NCI-H524 (cell line): ENCODE measurements around the gene MYL5.
A peak's percentile ranks its signal among the peaks of the same experiment; 100 is the strongest.
"Not testable (repeated sequence)": the region's sequence is repeated elsewhere in the genome, so short reads cannot be mapped to it uniquely, and the experiment has no call there.

Source experiments
- DNase-seq, 2 experiments: peaks; one replicate each; lab custom pipeline; 2025; lab: John Stamatoyannopoulos, UW

Gene MYL5, protein sequence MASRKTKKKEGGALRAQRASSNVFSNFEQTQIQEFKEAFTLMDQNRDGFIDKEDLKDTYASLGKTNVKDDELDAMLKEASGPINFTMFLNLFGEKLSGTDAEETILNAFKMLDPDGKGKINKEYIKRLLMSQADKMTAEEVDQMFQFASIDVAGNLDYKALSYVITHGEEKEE

DNA sequence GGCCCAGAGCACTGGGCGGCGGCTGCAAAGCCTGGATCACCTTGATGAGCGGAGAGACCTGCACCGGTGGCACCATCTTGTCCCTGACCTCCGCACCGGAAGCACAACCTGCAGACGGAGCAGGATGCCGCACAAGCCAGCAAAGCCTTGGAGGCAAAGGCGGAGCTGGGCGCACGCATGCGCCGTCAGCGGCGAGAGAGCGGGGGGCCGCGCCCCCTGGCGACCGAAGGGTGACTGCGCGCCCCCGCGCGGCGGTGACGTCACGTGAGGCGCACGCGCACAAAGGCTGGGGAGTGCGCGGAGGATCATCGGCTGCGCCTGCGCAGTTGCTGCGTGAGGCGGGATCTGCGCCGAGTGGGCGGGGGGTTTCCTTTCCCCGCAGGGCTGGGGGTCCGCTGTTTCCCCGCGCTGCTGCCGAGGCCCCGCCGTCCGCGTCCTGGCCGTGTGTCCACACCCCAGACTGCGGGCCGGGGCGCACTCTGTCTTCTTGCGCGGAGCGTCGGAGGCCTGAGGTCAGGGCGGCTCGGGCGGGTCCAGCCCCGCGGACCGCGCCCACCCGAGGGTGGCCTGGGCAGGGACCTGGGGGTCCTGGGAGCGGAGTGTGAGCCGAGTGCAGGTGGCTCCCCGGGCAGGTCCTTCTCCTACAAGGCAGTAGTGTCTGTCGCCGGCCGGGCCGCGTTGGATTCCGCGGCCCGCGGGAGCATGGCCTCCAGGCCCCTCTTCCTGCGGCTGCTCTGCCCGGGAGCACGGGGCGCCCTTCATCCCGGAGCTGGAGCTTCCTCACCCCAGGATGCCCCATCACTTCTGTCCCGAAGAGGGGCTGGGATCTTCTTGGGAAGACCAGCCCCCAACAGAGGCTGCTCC lies at the start of gene MYL5, which contains the start of gene ATP5ME:
Gene MYL5, plus strand, starts transcription at position 371 of the 864 bp plus-strand sequence. CDS start 3,485 bp downstream, outside the sequence.
Gene ATP5ME, minus strand, starts transcription at position 105 of the 864 bp plus-strand sequence. Its CDS starts 29 bp downstream, at position 76.
- DNase-seq = peak; percentile 87 to 95

GRCh38 chr4:624705-625590 lies 49.4 kb upstream of the MYL5 start, which contains the start of gene PDE6B:
Gene PDE6B (plus strand): TSS chr4:625573. CDS start chr4:625627, 54 bp downstream.
- DNase-seq = peak in 1 of 2 experiments; percentile 43

- no peak for DNase-seq
These were observed 48.6 kb upstream of the MYL5 start for GRCh38 chr4:625631-626161.

GRCh38 chr4:626201-627091 lies 47.9 kb upstream of the MYL5 start:
- no peak for DNase-seq

GRCh38 chr4:627347-628125 lies 46.8 kb upstream of the MYL5 start:
- DNase-seq = no peak

DNA sequence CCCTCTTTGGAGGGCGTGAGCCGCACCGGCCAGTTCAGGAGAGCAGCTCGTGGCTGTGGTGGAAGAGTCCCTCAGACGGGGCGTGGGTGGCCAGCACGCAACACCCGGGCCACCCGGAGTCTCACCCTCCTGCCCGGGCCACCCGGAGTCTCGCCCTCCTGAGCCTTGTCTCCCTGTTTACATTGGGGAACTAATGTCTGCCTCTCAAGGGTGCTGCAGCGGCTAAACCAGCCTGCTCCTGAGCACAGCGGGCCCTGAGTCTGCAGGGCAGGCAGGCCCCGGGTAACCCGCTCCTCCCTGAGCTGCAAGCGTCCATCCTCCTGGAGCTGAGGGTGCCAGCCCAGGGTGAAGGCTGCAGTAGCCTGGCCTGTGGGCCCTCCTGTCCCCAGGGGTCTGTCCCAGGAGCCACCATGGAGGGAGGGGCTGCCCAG lies 46.0 kb upstream of the MYL5 start:
- peak in 1 of 2 experiments; percentile 33 for DNase-seq

DNA sequence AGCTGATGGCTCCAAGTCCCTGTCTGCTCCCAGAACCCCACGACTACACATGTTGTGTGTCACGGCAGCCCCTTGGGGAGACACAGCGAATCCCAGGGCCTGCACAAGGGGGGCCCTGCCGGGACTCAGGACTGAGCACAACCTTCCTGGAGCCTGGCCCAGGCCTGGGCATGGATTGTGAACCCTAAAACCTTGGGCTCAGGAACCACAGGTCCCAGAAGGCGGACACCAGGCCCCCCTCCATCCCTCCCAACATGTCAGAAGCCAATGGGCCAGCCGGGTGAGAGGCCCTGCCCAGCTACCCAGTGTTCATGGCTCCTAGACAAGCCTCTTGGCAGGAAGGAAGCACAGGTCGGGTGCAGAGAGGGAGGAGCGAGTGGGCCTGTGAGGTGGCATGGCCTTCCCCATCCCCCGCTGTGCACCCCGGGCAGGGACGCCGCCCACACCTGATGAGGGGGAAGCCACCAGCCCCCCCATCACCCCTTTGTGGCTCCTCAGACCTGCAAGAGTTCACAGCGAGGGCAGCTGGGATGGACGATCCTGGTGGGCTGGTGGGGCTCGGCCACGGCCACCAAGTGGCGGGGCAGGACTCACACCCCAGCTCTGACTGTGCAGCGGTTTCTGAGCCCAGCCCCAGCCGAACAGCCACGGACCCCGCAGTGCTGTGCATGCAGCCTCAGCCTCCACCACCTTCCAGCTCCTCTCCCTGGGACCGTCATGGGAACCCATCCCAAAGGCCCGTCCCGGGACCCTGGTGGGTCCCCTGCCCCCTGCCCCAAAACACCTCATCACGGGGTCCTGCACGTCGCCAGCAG lies 45.3 kb upstream of the MYL5 start:
- DNase-seq = no peak

DNA sequence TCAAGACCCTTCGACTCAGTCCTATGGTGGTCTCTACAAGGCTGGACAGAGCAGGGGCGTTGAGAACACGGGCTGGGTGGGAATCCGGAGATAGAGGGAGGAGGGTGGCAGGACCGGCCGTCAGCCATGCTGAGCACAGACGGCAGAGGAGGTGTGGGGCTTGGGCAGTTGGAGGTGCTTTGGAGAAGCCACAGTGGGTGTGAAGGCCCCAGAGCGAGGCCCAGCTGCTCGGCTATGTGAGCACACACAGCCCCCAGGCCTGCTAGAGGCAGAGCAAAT lies 44.8 kb upstream of the MYL5 start:
- DNase-seq = peak in 1 of 2 experiments; percentile 56

- peak in 1 of 2 experiments; percentile 34 for DNase-seq
These were observed 44.3 kb upstream of the MYL5 start for GRCh38 chr4:629915-630641.

- DNase-seq = no peak
These were observed 43.7 kb upstream of the MYL5 start for GRCh38 chr4:630656-631055.

DNA sequence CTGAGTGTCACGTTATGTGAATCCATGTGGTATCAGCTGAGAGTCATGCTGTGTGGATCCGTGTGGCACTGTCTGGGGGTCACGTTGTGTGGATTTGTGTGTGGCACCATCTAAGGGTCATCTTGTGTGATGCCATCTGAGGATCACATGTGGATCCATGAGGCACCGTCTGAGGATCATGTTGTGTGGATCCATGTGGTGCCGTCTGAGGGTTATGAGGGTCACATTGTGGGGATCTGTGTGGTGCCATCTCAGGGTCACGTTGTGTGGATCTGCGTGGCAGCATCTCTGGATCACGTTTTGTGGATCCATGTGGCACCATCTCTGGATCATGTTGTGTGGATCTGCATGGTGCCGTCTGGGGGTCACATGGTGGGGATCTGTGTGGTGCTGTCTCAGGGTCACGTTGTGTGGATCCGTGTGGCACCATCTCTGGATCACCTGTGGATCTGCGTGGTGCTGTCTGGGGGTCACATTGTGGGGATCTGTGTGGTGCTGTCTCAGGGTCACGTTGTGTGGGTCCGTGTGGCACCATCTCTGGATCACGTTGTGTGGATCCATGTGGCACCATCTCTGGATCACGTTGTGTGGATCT lies 42.0 kb upstream of the MYL5 start:
- no peak for DNase-seq

DNA sequence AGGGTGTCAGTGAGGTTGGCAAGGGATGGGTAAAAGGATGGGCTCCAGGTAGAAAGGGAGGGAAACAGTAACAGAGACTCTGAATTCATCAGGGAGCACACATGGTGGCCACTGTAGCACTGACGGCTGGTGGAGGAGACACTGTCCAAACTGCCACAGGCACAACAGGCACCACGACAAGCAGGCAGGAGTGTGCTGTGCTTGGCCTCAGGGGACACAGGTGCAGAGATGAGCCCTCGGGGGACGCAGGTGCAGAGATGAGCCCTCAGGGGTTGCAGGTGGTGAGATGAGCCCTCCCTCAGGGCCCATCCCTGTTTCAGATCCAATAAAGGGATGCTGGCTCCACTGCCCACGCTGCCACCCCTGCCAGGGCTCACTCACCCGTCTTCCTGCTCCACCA lies 41.4 kb upstream of the MYL5 start:
- DNase-seq = no peak

DNA sequence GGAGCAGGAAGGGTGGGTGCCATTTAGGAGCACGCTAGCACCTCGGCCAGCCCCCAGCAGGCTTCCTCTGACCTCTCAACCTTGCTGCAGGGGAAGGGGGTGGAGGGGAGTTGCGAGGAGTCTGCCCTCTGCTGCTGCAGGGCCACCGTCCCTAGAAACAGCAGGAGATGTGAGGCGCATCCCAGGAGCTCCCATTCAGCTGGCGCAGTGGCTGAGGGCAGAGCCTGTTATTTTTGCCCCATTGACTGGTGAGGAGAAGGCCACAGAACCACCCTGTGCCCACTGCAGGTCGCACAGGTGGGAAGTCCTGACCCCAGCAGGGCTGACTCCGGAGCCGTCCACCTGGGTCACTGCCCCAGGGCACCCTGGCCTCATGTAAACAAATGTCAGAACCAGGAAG lies 40.9 kb upstream of the MYL5 start:
- DNase-seq = no peak

- DNase-seq = no peak
These were observed 40.3 kb upstream of the MYL5 start for GRCh38 chr4:633976-634598.

DNA sequence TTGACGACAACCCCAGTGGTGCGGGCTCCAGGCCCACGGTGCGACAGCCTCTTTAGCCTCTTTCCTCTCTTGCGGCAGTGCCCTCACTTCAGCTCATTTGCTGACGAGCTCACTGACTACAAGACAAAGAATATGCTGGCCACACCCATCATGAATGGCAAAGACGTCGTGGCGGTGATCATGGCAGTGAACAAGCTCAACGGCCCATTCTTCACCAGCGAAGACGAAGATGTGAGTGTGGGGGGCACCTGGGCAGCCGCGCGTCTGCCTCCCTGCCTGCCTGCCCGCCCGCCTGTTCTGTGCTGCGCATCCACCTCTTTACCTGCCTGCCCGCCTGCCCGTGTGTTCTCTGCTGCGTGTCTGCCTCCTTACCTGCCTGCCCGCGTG lies 39.8 kb upstream of the MYL5 start:
- peak in 1 of 2 experiments; percentile 34 for DNase-seq

GRCh38 chr4:635066-635835 lies 39.1 kb upstream of the MYL5 start:
- DNase-seq = not testable (repeated sequence)
